HEK293T (cell line): ENCODE measurements around the gene SLC27A1.

Experiments used
- ARNT ChIP-seq: fragments of 450-650 bp; IDR thresholded peaks from 2 replicates; pipeline ENCODE4 v1.6.1; 2017; ENCODE audit warnings: mild to moderate bottlenecking
- BHLHE40 ChIP-seq: fragments of 450-650 bp; IDR thresholded peaks from 2 replicates; pipeline ENCODE4 v1.6.1; 2016; ENCODE audit warnings: mild to moderate bottlenecking, moderate library complexity, borderline replicate concordance
- FOXM1 ChIP-seq: fragments of 450-650 bp; IDR thresholded peaks from 2 replicates; pipeline ENCODE4 v1.6.1; 2017; ENCODE audit warnings: mild to moderate bottlenecking, borderline replicate concordance
- HDGF ChIP-seq: fragments of 450-650 bp; IDR thresholded peaks from 2 replicates; pipeline ENCODE4 v1.6.1; 2017; ENCODE audit warnings: antibody characterized with exemption, borderline replicate concordance
- L3MBTL2 ChIP-seq: fragments of 450-650 bp; conservative IDR thresholded peaks from 2 replicates; pipeline ENCODE4 v1.6.1; 2016; ENCODE audit warnings: mild to moderate bottlenecking
- NFRKB ChIP-seq: fragments of 450-650 bp; IDR thresholded peaks from 2 replicates; pipeline ENCODE4 v1.6.1; 2016; ENCODE audit warnings: mild to moderate bottlenecking, moderate library complexity
- SP1 ChIP-seq: fragments of 450-650 bp; IDR thresholded peaks from 2 replicates; pipeline ENCODE4 v1.6.1; 2017
- SUZ12 ChIP-seq: fragments of 450-650 bp; IDR thresholded peaks from 2 replicates; pipeline ENCODE4 v1.6.1; 2016; ENCODE audit warnings: mild to moderate bottlenecking
- TF ChIP-seq, protein P1 (sequence below): fragments of 450-650 bp; IDR thresholded peaks from 2 replicates; pipeline ENCODE4 v1.6.1; 2016

DNA sequence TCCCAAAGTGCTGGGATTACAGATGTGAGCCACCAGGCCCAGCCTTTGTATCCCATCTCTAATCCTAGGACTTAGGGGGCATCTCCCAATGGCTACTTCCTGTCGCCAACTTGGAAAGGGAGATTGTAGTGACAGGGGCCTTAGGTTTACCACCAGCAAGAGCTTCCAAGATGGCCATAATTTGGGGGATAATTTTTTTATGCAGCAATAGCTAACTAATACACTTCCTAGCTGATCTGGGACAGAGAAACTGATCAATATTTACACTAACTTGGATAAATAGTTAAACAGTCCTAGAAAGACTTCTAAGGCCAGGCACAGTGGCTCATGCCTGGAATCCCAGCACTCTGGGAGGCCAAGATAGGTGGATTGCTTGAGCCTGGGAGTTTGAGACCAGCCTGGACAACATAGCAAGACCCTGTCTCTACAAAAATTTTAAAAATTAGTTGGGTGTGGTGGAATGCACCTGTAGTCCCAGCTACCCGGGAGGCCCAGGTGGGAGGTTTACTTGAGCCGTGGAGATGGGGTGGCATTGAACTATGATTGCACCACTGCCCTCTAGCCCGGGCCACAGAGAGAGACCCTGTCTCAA, 79.8 kb downstream of the SLC27A1 start:
- TF ChIP-seq FOXM1 (no peak), HDGF (no peak), BHLHE40 (no peak), SUZ12 (no peak), SP1 (no peak), ARNT (no peak), L3MBTL2 (no peak), NFRKB (no peak)
- TF ChIP-seq, protein P1, sequence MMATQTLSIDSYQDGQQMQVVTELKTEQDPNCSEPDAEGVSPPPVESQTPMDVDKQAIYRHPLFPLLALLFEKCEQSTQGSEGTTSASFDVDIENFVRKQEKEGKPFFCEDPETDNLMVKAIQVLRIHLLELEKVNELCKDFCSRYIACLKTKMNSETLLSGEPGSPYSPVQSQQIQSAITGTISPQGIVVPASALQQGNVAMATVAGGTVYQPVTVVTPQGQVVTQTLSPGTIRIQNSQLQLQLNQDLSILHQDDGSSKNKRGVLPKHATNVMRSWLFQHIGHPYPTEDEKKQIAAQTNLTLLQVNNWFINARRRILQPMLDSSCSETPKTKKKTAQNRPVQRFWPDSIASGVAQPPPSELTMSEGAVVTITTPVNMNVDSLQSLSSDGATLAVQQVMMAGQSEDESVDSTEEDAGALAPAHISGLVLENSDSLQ = no peak
